ENCODE data around the gene SFT2D1. TPM values are rescaled to one million over a fixed set of nuclear protein-coding genes. Genes with fewer than 3 reads are reported as not detected.
A peak's percentile ranks its signal among the peaks of the same experiment; 100 is the strongest.
"Not testable (repeated sequence)": the region's sequence is repeated elsewhere in the genome, so short reads cannot be mapped to it uniquely, and the experiment has no call there.

The SFT2D1 gene
- total RNA-seq, 4 donors from 2014 or later, result 7.6 to 55.6 (median 39.7) TPM

GRCh38 chr6:166386111-166386510 lies 43.8 kb upstream of the SFT2D1 start:
- intact Hi-C loops (cut with DNase I; ENCODE audit: low total_unique reads) (no loop called here), in situ Hi-C loops (cut with MboI; ENCODE audit: low pct_ligation_motif_present in 1 of 4, low pct_unique_long_range_greater_than_20kb in 1 of 4, low sequenced_read_pairs in 3 of 4) (loop anchor here in 1 of 4 donors (25.0 kb wide), 1 partner anchor 499 kb away; no protein-coding TSS in a partner anchor)
- H3K36me3 ChIP-seq, result no peaks in the 10 kb centered on the region
- no peak overlapping the region for H3K27ac ChIP-seq
- DNase-seq, result no peak
- H3K9me3 ChIP-seq, result no peaks in the 10 kb centered on the region
- 93% methylated on average over 9 of the region's 9 CpGs; no CpG with 5 or more reads in 1 of the 2 donors for WGBS, 2 donors (ENCODE audit: low coverage in 1 of 2)
- TF ChIP-seq EP300 (IDR thresholded peaks at IDR 0.05; ENCODE audit: low read depth), result no peak
- TF ChIP-seq POLR2AphosphoS5 (IDR thresholded peaks at IDR 0.05), result no peak
- TF ChIP-seq, protein P1, sequence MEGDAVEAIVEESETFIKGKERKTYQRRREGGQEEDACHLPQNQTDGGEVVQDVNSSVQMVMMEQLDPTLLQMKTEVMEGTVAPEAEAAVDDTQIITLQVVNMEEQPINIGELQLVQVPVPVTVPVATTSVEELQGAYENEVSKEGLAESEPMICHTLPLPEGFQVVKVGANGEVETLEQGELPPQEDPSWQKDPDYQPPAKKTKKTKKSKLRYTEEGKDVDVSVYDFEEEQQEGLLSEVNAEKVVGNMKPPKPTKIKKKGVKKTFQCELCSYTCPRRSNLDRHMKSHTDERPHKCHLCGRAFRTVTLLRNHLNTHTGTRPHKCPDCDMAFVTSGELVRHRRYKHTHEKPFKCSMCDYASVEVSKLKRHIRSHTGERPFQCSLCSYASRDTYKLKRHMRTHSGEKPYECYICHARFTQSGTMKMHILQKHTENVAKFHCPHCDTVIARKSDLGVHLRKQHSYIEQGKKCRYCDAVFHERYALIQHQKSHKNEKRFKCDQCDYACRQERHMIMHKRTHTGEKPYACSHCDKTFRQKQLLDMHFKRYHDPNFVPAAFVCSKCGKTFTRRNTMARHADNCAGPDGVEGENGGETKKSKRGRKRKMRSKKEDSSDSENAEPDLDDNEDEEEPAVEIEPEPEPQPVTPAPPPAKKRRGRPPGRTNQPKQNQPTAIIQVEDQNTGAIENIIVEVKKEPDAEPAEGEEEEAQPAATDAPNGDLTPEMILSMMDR (IDR thresholded peaks at IDR 0.05), result no peak
- TF ChIP-seq POLR2A (IDR thresholded peaks at IDR 0.05), result no peak
- peaks cover 0 to 9% (median 7%) of the 10 kb centered on the region in 4 donors for H3K4me1 ChIP-seq
- no peak overlapping the region for H3K4me3 ChIP-seq
- peaks cover 4% of the 10 kb centered on the region for H3K27me3 ChIP-seq

DNA sequence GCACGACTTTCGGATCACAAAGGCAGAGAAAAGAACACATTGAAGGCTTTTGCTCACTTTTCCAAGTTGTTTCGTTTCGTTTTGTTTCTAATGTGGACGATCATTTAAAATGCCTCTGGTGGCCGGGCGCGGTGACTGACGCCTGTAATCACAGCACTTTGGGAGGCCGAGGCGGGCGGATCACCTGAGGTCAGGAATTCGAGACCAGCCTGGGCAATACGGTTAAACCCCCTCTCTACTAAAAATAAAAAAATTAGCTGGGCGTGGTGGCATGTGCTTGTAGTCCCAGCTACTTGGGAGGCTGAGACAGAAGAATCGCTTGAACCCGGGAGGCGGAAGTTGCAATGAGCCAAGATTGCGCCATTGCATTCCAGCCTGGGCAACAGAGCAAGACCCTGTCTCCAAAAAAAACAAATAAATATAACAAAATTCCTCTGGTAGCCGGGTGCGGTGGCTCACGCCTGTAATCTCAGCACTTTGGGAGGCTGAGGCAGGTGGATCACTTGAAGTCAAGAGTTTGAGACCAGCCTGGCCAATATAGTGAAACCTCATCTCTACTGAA lies 41.5 kb upstream of the SFT2D1 start:
- intact Hi-C loops (cut with DNase I; ENCODE audit: low total_unique reads), result not testable (repeated sequence)
- in situ Hi-C loops (cut with MboI; ENCODE audit: low pct_ligation_motif_present in 1 of 4, low pct_unique_long_range_greater_than_20kb in 1 of 4, low sequenced_read_pairs in 3 of 4), result loop anchor here in 1 of 4 donors (25.0 kb wide), 1 partner anchor 497 kb away; no protein-coding TSS in a partner anchor

DNA sequence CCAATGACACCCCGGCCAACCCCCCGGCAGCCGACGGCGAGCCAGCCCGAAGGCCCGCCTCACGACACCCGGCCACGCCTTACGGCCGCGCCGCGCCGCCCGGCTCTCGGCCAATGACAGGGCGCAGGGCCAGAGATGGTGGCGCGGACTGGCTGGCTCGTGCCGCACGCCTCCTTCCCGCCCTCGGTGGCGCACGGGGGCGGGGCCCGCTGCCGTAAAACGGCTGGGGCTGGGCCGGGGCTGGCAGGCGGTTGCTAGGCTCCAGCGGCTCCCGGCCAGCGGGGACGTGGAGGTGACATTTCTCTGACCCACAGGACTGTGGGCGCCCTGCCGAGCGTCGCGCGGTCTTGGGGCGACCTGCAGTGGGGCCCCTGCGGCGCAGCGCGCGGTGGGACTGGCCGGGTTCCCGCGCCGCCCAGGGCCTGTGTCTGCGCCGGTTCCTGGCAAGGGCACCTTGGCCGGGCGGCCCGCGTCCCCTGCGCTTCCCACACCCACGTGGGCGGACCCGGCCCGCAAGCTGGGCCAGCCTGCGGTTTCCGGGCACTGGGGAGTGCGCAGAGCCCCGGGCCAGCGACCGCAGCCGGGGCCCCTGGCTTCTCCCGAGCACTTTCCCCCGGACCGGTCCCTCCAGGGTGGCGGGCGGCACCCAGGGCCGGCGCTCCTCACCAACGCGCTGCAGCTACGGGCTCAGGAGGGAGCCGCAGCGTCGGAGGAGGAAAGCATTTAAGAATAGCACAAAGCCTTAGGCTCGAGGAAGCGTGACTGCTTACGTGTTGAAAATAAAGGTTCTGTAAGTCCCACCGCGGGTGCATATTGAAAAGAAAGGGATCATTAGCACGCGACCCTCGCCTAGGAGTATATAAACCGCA lies 40.8 kb upstream of the SFT2D1 start, which contains the start of gene MPC1:
MPC1 (minus strand) TSS at position 8 of the 869 bp plus-strand sequence. CDS start 64 bp downstream, outside the sequence.
- DNase-seq, result peak; percentile 97
- TF ChIP-seq POLR2A (IDR thresholded peaks at IDR 0.05), result peak; percentile 93
- TF ChIP-seq, protein P1 (IDR thresholded peaks at IDR 0.05), result no peak
- TF ChIP-seq POLR2AphosphoS5 (IDR thresholded peaks at IDR 0.05), result peak; percentile 80 to 95 (median 93)

More for the DNA sequence above, 41.5 kb upstream of the SFT2D1 start:
- not testable (repeated sequence) for H3K27me3 ChIP-seq, H3K9me3 ChIP-seq, H3K36me3 ChIP-seq
- H3K27ac ChIP-seq, result peak overlapping the region; percentile 96 to 99 (median 98)
- 14 to 27% methylated on average over 19 to 22 of the region's 22 CpGs for WGBS, 2 donors (ENCODE audit: low coverage in 1 of 2)
- H3K4me1 ChIP-seq, result peaks cover 0 to 23% (median 8%) of the 10 kb centered on the region in 4 donors
- peak; percentile 57 for DNase-seq
- H3K4me3 ChIP-seq, result peak overlapping the region; percentile 77 to 95 (median 85)
- TF ChIP-seq, protein P1 (IDR thresholded peaks at IDR 0.05), result peak in 4 of 5 experiments; percentile 28 to 78 (median 62)

GRCh38 chr6:166382500-166382932 lies 40.2 kb upstream of the SFT2D1 start:
- H3K27me3 ChIP-seq, result no peaks in the 10 kb centered on the region
- H3K4me1 ChIP-seq, result peaks cover 0 to 25% (median 8%) of the 10 kb centered on the region in 4 donors
- peak overlapping the region; percentile 96 to 99 (median 98) for H3K27ac ChIP-seq
- no peaks in the 10 kb centered on the region for H3K36me3 ChIP-seq
- H3K9me3 ChIP-seq, result no peaks in the 10 kb centered on the region
- TF ChIP-seq, protein P1 (IDR thresholded peaks at IDR 0.05), result no peak
- TF ChIP-seq POLR2A (IDR thresholded peaks at IDR 0.05), result peak; percentile 91
- peak overlapping the region; percentile 72 to 95 (median 85) for H3K4me3 ChIP-seq
- 0% methylated on average over 29 of the region's 46 CpGs; no CpG with 5 or more reads in 1 of the 2 donors for WGBS, 2 donors (ENCODE audit: low coverage in 1 of 2)
- DNase-seq, result no peak
- intact Hi-C loops (cut with DNase I; ENCODE audit: low total_unique reads) (no loop called here), in situ Hi-C loops (cut with MboI; ENCODE audit: low pct_ligation_motif_present in 1 of 4, low pct_unique_long_range_greater_than_20kb in 1 of 4, low sequenced_read_pairs in 3 of 4) (loop anchor here in 1 of 4 donors (25.0 kb wide), 1 partner anchor 495 kb away; no protein-coding TSS in a partner anchor)

More for the DNA sequence above, 40.8 kb upstream of the SFT2D1 start, which contains the start of gene MPC1:
- peak within 1 kb of the TSS; percentile 96 to 99 (median 98) for H3K27ac ChIP-seq
- no peaks in the 10 kb centered on the region for H3K27me3 ChIP-seq
- H3K4me3 ChIP-seq, result peak within 1 kb of the TSS; percentile 77 to 95 (median 85)
- in situ Hi-C loops (cut with MboI; ENCODE audit: low pct_ligation_motif_present in 1 of 4, low pct_unique_long_range_greater_than_20kb in 1 of 4, low sequenced_read_pairs in 3 of 4), result loop anchor here in 1 of 4 donors (25.0 kb wide), 1 partner anchor 496 kb away; no protein-coding TSS in a partner anchor
- WGBS, 2 donors (ENCODE audit: low coverage in 1 of 2), result 0 to 1% methylated on average over 6 to 42 of the region's 94 CpGs
- peaks cover 0 to 25% (median 8%) of the 10 kb centered on the region in 4 donors for H3K4me1 ChIP-seq
- no peaks in the 10 kb centered on the region for H3K36me3 ChIP-seq
- H3K9me3 ChIP-seq, result no peaks in the 10 kb centered on the region
- intact Hi-C loops (cut with DNase I; ENCODE audit: low total_unique reads), result no loop called here
